Tibial nerve (tissue), 4 donors: ENCODE measurements around the gene MCF2L. TPM values are rescaled to one million over a fixed set of nuclear protein-coding genes. Genes with fewer than 3 reads are reported as not detected.

Source experiments
- DNase-seq, 2 donors: peaks; one replicate each; pipeline ENCODE4 v3.0.0-alpha.2; 2019; ENCODE audit warnings: low spot score in 2 of 2
- H3K27ac ChIP-seq, 4 donors: fragments of 200-600 bp; sonication (generic) in 3 of 4; one replicate each; pipeline ENCODE4 v1.5.1; 2017 to 2019; ENCODE audit warnings: mild to moderate bottlenecking in 1 of 4
- H3K27me3 ChIP-seq, 2 donors: fragments of 200-600 bp; sonication (generic) in 1 of 2; one replicate each; pipeline versions ENCODE4 v1.5.1 to v1.6.0; 2017 to 2019
- H3K36me3 ChIP-seq, 3 donors: fragments of 200-600 bp; sonication (generic); one replicate each; pipeline ENCODE4 v1.5.1; 2018 to 2019
- H3K4me1 ChIP-seq, 4 donors: fragments of 200-600 bp; sonication (generic) in 3 of 4; one replicate each; pipeline ENCODE4 v1.5.1; 2017 to 2019
- H3K4me3 ChIP-seq, 4 donors: fragments of 200-600 bp; sonication (generic) in 3 of 4; one replicate each; pipeline ENCODE4 v1.5.1; 2017 to 2019; ENCODE audit warnings: mild to moderate bottlenecking in 1 of 4, moderate library complexity in 1 of 4
- H3K9me3 ChIP-seq, 4 donors: fragments of 200-600 bp; sonication (generic) in 3 of 4; one replicate each; pipeline ENCODE4 v1.5.1; 2017 to 2019
- EP300 ChIP-seq, 2 donors: sonication (generic); formaldehyde crosslinking; IDR thresholded peaks; one replicate each; pipeline ENCODE4 v1.6.1; 2017; ENCODE audit warnings: antibody characterized with exemption in 2 of 2, mild to moderate bottlenecking in 1 of 2
- POLR2A ChIP-seq, 2 donors: fragments of 450-650 bp; IDR thresholded peaks; one replicate each; pipeline ENCODE4 v1.6.1; 2017; ENCODE audit warnings: antibody characterized with exemption in 2 of 2, mild to moderate bottlenecking in 2 of 2, moderate library complexity in 2 of 2
- WGBS, 2 donors: methylation state at CpG; one replicate each; pipeline ENCODE4 v1.1.5; 2018; 5-methylcytosine and 5-hydroxymethylcytosine counted together
- total RNA-seq, 4 donors: library from RNA; depleted of rRNA; stranded (reverse); fragments of >200 nt; gene quantifications; one replicate each; pipeline ENCODE4 v1.1.0, GENCODE V29; 2016
- TF ChIP-seq, protein P1 (sequence below), 5 experiments: fragments of 200-600 bp in 3 of 5; fragments of 450-650 bp in 2 of 5; sonication (generic) in 3 of 5; IDR thresholded peaks; one replicate each; pipeline ENCODE4 v1.5.1; 2016 to 2019; ENCODE audit warnings: antibody characterized with exemption in 5 of 5, mild to moderate bottlenecking in 3 of 5, moderate library complexity in 2 of 5

MCF2L gene
- total RNA-seq, 4 donors from 2014 or later: 30.1 to 82.6 (median 45.3) TPM

DNA sequence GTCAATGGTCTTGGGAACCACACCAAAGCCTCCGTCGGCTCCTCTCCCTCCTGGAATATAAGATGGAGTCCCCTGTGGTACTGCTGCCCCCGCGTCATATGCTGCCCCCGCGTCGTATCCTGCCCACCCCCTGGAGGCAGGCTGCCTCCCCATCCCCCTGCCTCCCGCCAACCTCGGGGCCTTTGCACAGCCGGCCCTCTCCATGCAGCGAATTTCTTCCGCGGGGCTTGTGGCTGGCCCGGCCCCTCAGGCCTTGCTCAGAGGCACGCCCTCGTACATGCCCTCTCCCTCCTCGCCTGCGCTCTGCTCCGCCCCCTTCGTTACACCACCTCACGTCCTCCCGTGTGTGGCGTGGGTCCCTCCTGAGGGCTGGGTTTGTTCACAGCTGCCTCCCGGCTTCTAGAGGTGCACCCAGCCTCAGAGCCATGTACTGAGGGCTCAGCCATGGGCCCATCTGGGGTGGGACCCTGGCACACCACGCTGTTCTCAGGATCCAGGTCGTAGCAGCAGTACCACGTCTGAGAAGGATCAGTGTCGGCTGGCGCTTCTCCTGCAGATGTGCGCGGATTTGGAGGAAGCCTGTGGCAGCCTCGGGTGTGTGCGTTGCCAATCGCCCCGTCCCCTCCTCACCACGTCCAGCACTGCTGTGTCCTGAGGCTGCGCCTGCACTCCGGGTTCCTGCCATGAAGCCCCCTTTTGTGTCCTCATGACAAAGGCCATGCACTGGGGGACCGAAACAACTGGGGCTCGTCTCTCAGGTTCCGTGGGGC is 47.7 kb downstream of the MCF2L start:
- no peaks in the 10 kb centered on the region for H3K4me1 ChIP-seq
- no peak overlapping the region for H3K4me3 ChIP-seq
- DNase-seq: no peak
- peaks cover 0 to 8% (median 0%) of the 10 kb centered on the region in 4 donors for H3K9me3 ChIP-seq
- no peak for TF ChIP-seq EP300 (IDR thresholded peaks at IDR 0.05)
- no peak for TF ChIP-seq POLR2A (IDR thresholded peaks at IDR 0.05)
- TF ChIP-seq, protein P1, sequence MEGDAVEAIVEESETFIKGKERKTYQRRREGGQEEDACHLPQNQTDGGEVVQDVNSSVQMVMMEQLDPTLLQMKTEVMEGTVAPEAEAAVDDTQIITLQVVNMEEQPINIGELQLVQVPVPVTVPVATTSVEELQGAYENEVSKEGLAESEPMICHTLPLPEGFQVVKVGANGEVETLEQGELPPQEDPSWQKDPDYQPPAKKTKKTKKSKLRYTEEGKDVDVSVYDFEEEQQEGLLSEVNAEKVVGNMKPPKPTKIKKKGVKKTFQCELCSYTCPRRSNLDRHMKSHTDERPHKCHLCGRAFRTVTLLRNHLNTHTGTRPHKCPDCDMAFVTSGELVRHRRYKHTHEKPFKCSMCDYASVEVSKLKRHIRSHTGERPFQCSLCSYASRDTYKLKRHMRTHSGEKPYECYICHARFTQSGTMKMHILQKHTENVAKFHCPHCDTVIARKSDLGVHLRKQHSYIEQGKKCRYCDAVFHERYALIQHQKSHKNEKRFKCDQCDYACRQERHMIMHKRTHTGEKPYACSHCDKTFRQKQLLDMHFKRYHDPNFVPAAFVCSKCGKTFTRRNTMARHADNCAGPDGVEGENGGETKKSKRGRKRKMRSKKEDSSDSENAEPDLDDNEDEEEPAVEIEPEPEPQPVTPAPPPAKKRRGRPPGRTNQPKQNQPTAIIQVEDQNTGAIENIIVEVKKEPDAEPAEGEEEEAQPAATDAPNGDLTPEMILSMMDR (IDR thresholded peaks at IDR 0.05): no peak
- 86 to 89% methylated on average over 33 to 40 of the region's 41 CpGs for WGBS, 2 donors
- H3K36me3 ChIP-seq: no peaks in the 10 kb centered on the region
- H3K27me3 ChIP-seq: no peaks in the 10 kb centered on the region
- H3K27ac ChIP-seq: no peak overlapping the region

DNA sequence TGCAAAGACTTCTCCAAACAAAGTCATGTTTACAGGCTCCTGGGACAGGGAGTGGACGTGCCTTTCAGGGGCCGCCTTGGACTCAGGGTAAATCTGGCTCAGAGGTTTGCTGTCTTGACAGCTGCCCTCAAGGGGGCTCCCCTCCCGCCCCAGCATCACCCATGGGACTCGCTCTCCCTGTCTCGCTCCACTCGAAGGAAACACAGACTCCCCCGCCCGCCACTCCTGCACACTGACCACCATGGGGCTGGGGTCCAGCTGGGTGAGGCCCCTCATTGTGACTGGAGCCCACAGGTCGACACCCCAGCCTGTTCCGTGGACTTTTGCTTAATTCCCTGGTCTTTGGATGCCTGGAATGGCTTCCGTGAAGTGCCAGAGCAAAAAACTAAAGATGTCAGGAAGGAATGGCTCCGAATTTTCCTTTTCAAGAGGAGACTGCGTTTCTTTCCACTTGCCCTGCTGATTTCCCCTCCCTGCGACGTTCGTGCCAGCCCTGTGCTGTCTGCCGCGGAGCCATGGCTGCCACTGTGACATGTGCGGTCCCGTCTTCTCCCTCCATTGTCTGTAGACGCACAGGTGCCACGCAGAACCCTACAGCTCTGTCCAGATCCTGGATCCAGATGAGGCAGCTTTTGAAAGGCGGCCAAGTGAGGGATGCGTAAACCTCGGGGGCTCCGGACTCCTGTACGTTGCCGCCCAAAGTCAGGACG is 48.6 kb downstream of the MCF2L start:
- no peak for TF ChIP-seq EP300 (IDR thresholded peaks at IDR 0.05)
- TF ChIP-seq, protein P1 (IDR thresholded peaks at IDR 0.05): no peak
- no peak for TF ChIP-seq POLR2A (IDR thresholded peaks at IDR 0.05)
- Histone ChIP-seq H3K36me3 (no peaks in the 10 kb centered on the region), H3K27ac (no peak overlapping the region), H3K4me3 (no peak overlapping the region), H3K9me3 (peaks cover 0 to 8% (median 0%) of the 10 kb centered on the region in 4 donors), H3K4me1 (no peaks in the 10 kb centered on the region), H3K27me3 (peaks cover 0 to 7% of the 10 kb centered on the region in 2 donors)
- DNase-seq: no peak
- 83 to 87% methylated on average over 27 to 29 of the region's 29 CpGs for WGBS, 2 donors

DNA sequence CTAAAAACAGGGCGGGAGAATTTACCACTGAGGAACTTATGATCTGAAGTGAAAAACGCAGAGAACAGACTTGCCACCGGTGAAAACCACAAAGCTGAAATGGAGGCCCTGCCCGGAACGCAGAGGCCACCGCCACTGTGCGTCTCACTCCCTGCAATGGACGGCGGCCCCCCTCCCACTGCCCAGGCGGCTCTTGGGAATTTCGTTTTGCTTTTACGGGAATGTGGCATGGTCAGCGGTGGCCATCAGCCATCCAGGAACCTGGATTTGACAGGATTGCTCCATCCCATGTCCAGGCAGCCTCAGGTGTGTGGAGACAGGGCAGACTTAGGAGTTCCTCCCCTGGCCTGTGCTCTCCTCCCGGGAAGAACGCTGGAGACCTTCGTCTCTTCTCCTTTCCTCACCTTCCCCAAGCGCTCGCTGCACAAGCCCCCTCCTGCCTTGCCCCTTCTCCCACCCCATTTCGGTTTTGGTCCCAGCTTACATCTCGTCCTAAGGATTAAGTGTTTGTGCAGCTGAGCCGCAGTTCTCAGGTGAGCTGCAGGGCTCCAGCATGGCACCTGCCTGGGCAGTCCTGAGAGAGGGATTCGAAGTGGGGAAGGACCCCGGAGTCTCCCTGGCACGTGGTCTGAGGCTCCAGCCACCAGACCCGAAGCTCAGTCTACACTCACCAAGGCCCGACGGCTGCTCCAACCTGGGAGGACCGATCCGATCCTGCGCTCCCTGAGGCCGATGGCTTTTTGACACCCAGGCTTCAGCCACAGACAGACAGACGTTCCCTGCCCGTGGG is 49.9 kb downstream of the MCF2L start:
- TF ChIP-seq EP300 (IDR thresholded peaks at IDR 0.05) (no peak), POLR2A (IDR thresholded peaks at IDR 0.05) (no peak)
- TF ChIP-seq, protein P1 (IDR thresholded peaks at IDR 0.05): no peak
- Histone ChIP-seq H3K36me3 (no peaks in the 10 kb centered on the region), H3K4me3 (no peak overlapping the region), H3K27me3 (peaks cover 0 to 19% of the 10 kb centered on the region in 2 donors), H3K9me3 (peaks cover 0 to 8% (median 0%) of the 10 kb centered on the region in 4 donors), H3K27ac (no peak overlapping the region), H3K4me1 (peaks cover 0 to 7% (median 0%) of the 10 kb centered on the region in 4 donors)
- DNase-seq: no peak
- 83 to 87% methylated on average over 30 to 33 of the region's 33 CpGs for WGBS, 2 donors

DNA sequence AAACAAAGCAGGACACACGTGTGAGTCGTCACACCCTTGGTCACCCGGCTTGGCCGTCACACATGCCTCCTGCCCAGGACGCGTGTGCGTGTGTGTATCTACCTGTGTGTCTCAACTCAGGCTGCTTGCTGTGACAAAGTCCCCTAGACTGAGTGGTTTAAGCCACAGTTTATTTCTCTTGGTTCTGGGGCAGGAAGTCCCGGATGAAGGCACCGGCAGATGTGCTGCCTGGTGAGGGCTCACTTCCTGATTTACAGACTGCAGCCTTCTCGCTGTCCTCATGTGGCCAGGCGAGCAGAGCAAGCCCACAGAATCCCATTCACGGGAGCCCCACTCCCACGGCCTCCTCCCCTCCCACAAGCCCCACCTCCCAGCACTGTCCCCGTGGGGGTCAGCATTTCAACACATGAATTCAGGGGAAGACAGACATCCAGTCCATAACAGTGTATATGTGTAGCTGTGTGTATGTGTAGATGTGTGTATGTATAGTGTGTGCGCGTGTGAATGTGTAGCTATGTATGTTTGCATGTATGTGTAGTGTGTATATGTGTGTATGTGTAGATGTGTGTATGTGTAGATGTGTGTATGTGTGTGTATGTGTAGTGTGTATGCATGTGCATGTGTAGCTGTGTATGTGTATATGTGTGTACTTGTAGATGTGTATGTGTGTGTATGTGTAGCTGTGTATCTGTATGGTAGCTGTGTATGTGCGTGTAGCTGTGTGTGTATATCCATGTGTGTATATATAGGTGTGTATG is 51.5 kb downstream of the MCF2L start:
- no peak for TF ChIP-seq POLR2A (IDR thresholded peaks at IDR 0.05)
- no peak for TF ChIP-seq EP300 (IDR thresholded peaks at IDR 0.05)
- DNase-seq: no peak
- Histone ChIP-seq H3K9me3 (peaks cover 0 to 8% (median 0%) of the 10 kb centered on the region in 4 donors), H3K36me3 (no peaks in the 10 kb centered on the region), H3K4me1 (peaks cover 0 to 7% (median 0%) of the 10 kb centered on the region in 4 donors), H3K4me3 (no peak overlapping the region), H3K27ac (no peak overlapping the region), H3K27me3 (peaks cover 0 to 28% of the 10 kb centered on the region in 2 donors)
- 80 to 85% methylated on average over 15 to 17 of the region's 17 CpGs for WGBS, 2 donors

DNA sequence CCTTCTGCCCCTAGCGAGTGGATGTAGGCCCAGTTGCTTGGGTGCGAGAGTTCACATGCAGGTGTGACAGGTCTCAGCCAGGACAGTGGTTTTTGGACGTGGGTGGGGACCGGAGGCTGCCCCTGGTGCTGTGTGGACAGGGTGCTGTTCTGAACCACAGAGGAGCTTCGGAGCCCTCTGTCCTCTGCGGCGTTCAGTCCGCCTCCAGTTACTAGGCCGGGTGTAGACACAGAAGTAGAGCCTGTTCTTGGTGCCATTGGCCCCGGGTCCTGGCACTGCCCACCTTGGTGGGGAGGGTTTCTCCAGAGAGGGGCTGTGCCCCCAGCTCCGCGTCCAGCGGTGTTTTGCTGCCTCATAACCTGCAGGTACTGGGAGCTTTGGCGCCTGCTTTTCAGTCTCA is 52.4 kb downstream of the MCF2L start:
- H3K27ac ChIP-seq: no peak overlapping the region
- WGBS, 2 donors: 89 to 94% methylated on average over 10 to 14 of the region's 14 CpGs
- no peak for DNase-seq
- TF ChIP-seq, protein P1 (IDR thresholded peaks at IDR 0.05): no peak
- TF ChIP-seq POLR2A (IDR thresholded peaks at IDR 0.05): no peak
- no peak for TF ChIP-seq EP300 (IDR thresholded peaks at IDR 0.05)
- peaks cover 0 to 7% (median 0%) of the 10 kb centered on the region in 4 donors for H3K4me1 ChIP-seq
- no peak overlapping the region for H3K4me3 ChIP-seq
- peaks cover 0 to 8% (median 0%) of the 10 kb centered on the region in 4 donors for H3K9me3 ChIP-seq
- H3K27me3 ChIP-seq: peaks cover 0 to 32% of the 10 kb centered on the region in 2 donors
- H3K36me3 ChIP-seq: no peaks in the 10 kb centered on the region
